ENCODE measurements around the gene EVL.

EVL gene

GRCh38 chr14:100104006-100104352, 38.8 kb downstream of the EVL start:
- DNase-seq, result no peak
- intact Hi-C loops (cut with DNase I), result loop anchor here (10.0 kb wide), 2 partner anchors 91 to 119 kb away; no protein-coding TSS in a partner anchor

GRCh38 chr14:100104523-100105300, 39.5 kb downstream of the EVL start:
- intact Hi-C loops (cut with DNase I), result loop anchor here (10.0 kb wide), 2 partner anchors 90 to 120 kb away; no protein-coding TSS in a partner anchor
- peak in 3 of 42 donors; percentile 4 to 38 (median 13) for DNase-seq

- DNase-seq, result peak in 8 of 42 donors; percentile 13 to 50 (median 37)
- intact Hi-C loops (cut with DNase I), result loop anchor here (10.0 kb wide), 2 partner anchors 89 to 121 kb away; no protein-coding TSS in a partner anchor
Observed at GRCh38 chr14:100105357-100106169, 40.3 kb downstream of the EVL start.

- peak in 4 of 42 donors; percentile 16 to 38 (median 30) for DNase-seq
- intact Hi-C loops (cut with DNase I), result loop anchor here (10.0 kb wide), 2 partner anchors 88 to 122 kb away; no protein-coding TSS in a partner anchor
Observed at GRCh38 chr14:100106250-100107112, 41.3 kb downstream of the EVL start.

- intact Hi-C loops (cut with DNase I), result loop anchor here (10.0 kb wide), 2 partner anchors 88 to 122 kb away; no protein-coding TSS in a partner anchor
- peak in 3 of 42 donors; percentile 13 to 37 (median 31) for DNase-seq
Observed at GRCh38 chr14:100107236-100107635, 42.0 kb downstream of the EVL start.

- peak; percentile 62 to 94 (median 86) for DNase-seq
- intact Hi-C loops (cut with DNase I), result loop anchor here (10.0 kb wide), 2 partner anchors 87 to 123 kb away; no protein-coding TSS in a partner anchor
Observed at GRCh38 chr14:100108042-100108825, 43.0 kb downstream of the EVL start.

- intact Hi-C loops (cut with DNase I), result loop anchor here (10.0 kb wide), 2 partner anchors 86 to 124 kb away; no protein-coding TSS in a partner anchor
- DNase-seq, result peak in 2 of 42 donors; percentile 18 to 43
Observed at GRCh38 chr14:100108840-100109593, 43.8 kb downstream of the EVL start.

- DNase-seq, result peak in 1 of 42 donors; percentile 13
- intact Hi-C loops (cut with DNase I), result loop anchor here (10.0 kb wide), 2 partner anchors 85 to 125 kb away; no protein-coding TSS in a partner anchor
Observed at GRCh38 chr14:100109594-100109955, 44.4 kb downstream of the EVL start.

GRCh38 chr14:100110816-100111215, 45.6 kb downstream of the EVL start:
- intact Hi-C loops (cut with DNase I), result no loop called here

GRCh38 chr14:100111931-100112704, 46.9 kb downstream of the EVL start:
- intact Hi-C loops (cut with DNase I), result no loop called here
- peak in 2 of 42 donors; percentile 1 to 4 for DNase-seq

More at GRCh38 chr14:100110816-100111215, 45.6 kb downstream of the EVL start:
- DNase-seq, result peak in 1 of 42 donors; percentile 2

GRCh38 chr14:100114109-100114765, 49.0 kb downstream of the EVL start:
- DNase-seq, result no peak
- intact Hi-C loops (cut with DNase I), result no loop called here

GRCh38 chr14:100115236-100115635, 50.0 kb downstream of the EVL start:
- DNase-seq, result peak in 1 of 42 donors; percentile 50
- intact Hi-C loops (cut with DNase I), result no loop called here

- intact Hi-C loops (cut with DNase I), result no loop called here
- DNase-seq, result peak in 21 of 42 donors; percentile 27 to 77 (median 60)
Observed at GRCh38 chr14:100115726-100116125, 50.5 kb downstream of the EVL start.

GRCh38 chr14:100116134-100116533, 50.9 kb downstream of the EVL start:
- intact Hi-C loops (cut with DNase I), result no loop called here
- DNase-seq, result no peak

- intact Hi-C loops (cut with DNase I), result no loop called here
- no peak for DNase-seq
Observed at GRCh38 chr14:100117026-100117425, 51.8 kb downstream of the EVL start.

All from head of caudate nucleus (tissue), 42 donors.